Stimulated activated memory B cell treated with anti-CD40 and anti-IgM and Interleukin-4, amounts not matched to agents 10 μg/mL and 1 μg/mL and 100 μg/mL, for 72 hours (primary cell): ENCODE results near the gene SDHB.

Experiments
- ATAC-seq: fragments of 150-1000 bp; cut with Tn5 transposase; 2 replicates; pipeline ENCODE4 v1.10.0; 2021
- H3K27ac Mint-ChIP-seq: one replicate; pipeline ENCODE4 v1.8.0; 2022; ENCODE audit warnings: mild to moderate bottlenecking, mixed read lengths
- H3K27me3 Mint-ChIP-seq: one replicate; pipeline ENCODE4 v1.8.0; 2022; ENCODE audit warnings: mixed read lengths
- H3K36me3 Mint-ChIP-seq: one replicate; pipeline ENCODE4 v1.8.0; 2022; ENCODE audit warnings: mixed read lengths
- H3K4me1 Mint-ChIP-seq: one replicate; pipeline ENCODE4 v1.8.0; 2022; ENCODE audit warnings: mixed read lengths
- H3K4me3 Mint-ChIP-seq: one replicate; pipeline ENCODE4 v1.8.0; 2022; ENCODE audit warnings: mild to moderate bottlenecking, moderate library complexity, mixed read lengths
- H3K9me3 Mint-ChIP-seq: one replicate; pipeline ENCODE4 v1.8.0; 2022; ENCODE audit warnings: mixed read lengths

SDHB gene

GRCh38 chr1:17040135-17040534 lies 13.7 kb downstream of the SDHB start:
- Mint-ChIP-seq H3K27ac (no peak overlapping the region), H3K9me3 (no peaks in the 10 kb centered on the region), H3K4me1 (peaks cover 8% of the 10 kb centered on the region), H3K4me3 (no peak overlapping the region), H3K27me3 (no peaks in the 10 kb centered on the region), H3K36me3 (peaks cover 28% of the 10 kb centered on the region)
- no peak for ATAC-seq

DNA sequence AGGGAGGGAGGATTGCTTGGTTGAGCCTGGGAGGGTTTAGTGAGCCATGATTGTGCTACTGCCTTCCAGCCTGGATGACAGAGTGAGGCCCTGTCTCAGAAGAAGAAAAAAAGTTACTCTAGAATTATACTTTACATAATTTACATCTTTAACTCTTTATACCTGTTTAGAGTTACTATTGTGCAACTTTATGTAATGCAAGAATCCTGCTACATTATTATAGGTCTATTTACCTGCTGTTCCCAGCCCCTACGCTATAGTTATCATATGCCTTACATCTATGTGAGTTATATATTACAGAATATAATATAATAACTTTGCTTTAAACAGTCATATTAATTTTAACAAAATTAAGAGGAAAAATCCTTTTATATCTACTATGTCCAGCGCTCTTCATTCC lies 14.3 kb downstream of the SDHB start:
- H3K27me3 Mint-ChIP-seq, result no peaks in the 10 kb centered on the region
- peaks cover 25% of the 10 kb centered on the region for H3K36me3 Mint-ChIP-seq
- no peak overlapping the region for H3K4me3 Mint-ChIP-seq
- no peak overlapping the region for H3K27ac Mint-ChIP-seq
- H3K4me1 Mint-ChIP-seq, result peaks cover 4% of the 10 kb centered on the region
- no peaks in the 10 kb centered on the region for H3K9me3 Mint-ChIP-seq
- ATAC-seq, result no peak

- Mint-ChIP-seq H3K4me1 (peaks cover 4% of the 10 kb centered on the region), H3K27ac (no peak overlapping the region), H3K36me3 (peaks cover 4% of the 10 kb centered on the region), H3K9me3 (no peaks in the 10 kb centered on the region), H3K4me3 (no peak overlapping the region), H3K27me3 (no peaks in the 10 kb centered on the region)
- no peak for ATAC-seq
Observed at GRCh38 chr1:17033481-17033880, 20.4 kb downstream of the SDHB start.

DNA sequence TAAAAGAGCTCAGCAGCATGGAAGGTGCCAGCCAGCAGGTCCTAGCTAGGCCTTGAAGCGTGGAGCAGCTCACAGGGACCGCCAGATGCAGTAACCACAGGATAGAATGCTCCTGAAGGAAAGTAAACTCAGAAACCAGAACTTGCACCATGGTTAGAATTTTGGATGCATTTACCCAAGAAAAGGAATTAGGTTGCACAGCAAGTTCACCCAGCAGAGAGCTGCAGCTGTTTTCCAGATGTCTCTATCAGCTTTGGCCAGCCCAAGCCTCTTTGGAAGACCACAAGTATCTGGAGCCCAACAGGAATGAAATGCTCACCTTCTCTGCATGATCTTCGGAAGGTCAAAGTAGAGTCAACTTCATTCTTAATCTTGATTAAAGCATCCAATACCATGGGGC lies 21.1 kb downstream of the SDHB start:
- no peaks in the 10 kb centered on the region for H3K27me3 Mint-ChIP-seq
- no peaks in the 10 kb centered on the region for H3K9me3 Mint-ChIP-seq
- no peak overlapping the region for H3K27ac Mint-ChIP-seq
- no peak for ATAC-seq
- H3K4me3 Mint-ChIP-seq, result no peak overlapping the region
- peaks cover 11% of the 10 kb centered on the region for H3K36me3 Mint-ChIP-seq
- no peaks in the 10 kb centered on the region for H3K4me1 Mint-ChIP-seq

DNA sequence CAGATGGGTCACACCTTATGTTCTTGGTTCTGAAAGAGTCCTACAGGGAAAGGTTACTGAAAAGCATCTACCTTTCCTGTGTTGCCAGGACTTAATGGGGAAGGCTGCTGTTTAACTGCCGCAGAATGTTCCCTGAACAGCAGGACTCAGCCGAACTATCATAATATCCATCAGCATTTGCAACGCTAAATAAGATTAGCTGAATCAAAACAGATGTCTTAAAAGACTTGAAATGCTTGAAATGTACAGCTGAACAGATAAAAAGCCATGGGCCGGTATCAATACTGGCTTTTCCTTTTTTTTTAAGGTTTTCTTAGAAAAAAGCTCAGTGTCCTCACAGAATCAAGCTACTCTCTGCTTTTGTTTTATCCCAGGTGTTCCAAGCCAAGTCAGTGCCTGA lies 22.4 kb downstream of the SDHB start:
- H3K4me1 Mint-ChIP-seq, result no peaks in the 10 kb centered on the region
- no peak overlapping the region for H3K27ac Mint-ChIP-seq
- H3K4me3 Mint-ChIP-seq, result no peak overlapping the region
- no peak for ATAC-seq
- H3K27me3 Mint-ChIP-seq, result no peaks in the 10 kb centered on the region
- peaks cover 16% of the 10 kb centered on the region for H3K36me3 Mint-ChIP-seq
- no peaks in the 10 kb centered on the region for H3K9me3 Mint-ChIP-seq

GRCh38 chr1:17030206-17030605 lies 23.6 kb downstream of the SDHB start:
- no peak for ATAC-seq
- Mint-ChIP-seq H3K36me3 (peaks cover 16% of the 10 kb centered on the region), H3K4me3 (no peak overlapping the region), H3K9me3 (no peaks in the 10 kb centered on the region), H3K27ac (no peak overlapping the region), H3K27me3 (no peaks in the 10 kb centered on the region), H3K4me1 (no peaks in the 10 kb centered on the region)

GRCh38 chr1:17028662-17029188 lies 25.1 kb downstream of the SDHB start:
- Mint-ChIP-seq H3K27me3 (no peaks in the 10 kb centered on the region), H3K9me3 (no peaks in the 10 kb centered on the region), H3K4me1 (peaks cover 5% of the 10 kb centered on the region), H3K36me3 (peaks cover 29% of the 10 kb centered on the region), H3K27ac (no peak overlapping the region), H3K4me3 (no peak overlapping the region)
- no peak for ATAC-seq

GRCh38 chr1:17027900-17028299 lies 25.9 kb downstream of the SDHB start:
- no peaks in the 10 kb centered on the region for H3K27me3 Mint-ChIP-seq
- H3K4me3 Mint-ChIP-seq, result no peak overlapping the region
- no peaks in the 10 kb centered on the region for H3K9me3 Mint-ChIP-seq
- H3K27ac Mint-ChIP-seq, result no peak overlapping the region
- ATAC-seq, result no peak
- peaks cover 37% of the 10 kb centered on the region for H3K36me3 Mint-ChIP-seq
- H3K4me1 Mint-ChIP-seq, result peaks cover 13% of the 10 kb centered on the region

- Mint-ChIP-seq H3K9me3 (no peaks in the 10 kb centered on the region), H3K27ac (no peak overlapping the region), H3K27me3 (no peaks in the 10 kb centered on the region), H3K4me3 (no peak overlapping the region), H3K36me3 (peaks cover 42% of the 10 kb centered on the region), H3K4me1 (peaks cover 16% of the 10 kb centered on the region)
- no peak for ATAC-seq
Observed at GRCh38 chr1:17027403-17027802, 26.4 kb downstream of the SDHB start.

DNA sequence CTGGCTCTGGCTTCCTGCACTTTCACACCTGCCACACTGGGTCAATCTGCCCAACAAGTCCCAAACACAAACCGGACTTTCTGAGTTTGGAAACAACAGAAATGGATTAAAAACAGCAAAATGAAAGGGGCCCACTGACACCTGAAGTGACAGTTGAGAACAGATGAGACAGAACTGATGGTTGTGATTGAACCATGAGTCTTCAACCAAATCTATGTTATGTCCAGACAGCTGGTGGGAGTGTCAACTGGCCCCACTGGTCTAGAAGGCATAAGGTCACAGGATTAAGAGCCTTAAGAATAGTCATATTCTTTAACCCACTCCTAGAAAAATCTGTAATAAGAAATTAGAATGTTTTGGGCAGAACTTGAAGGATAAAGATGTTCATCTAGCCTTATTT lies 29.1 kb downstream of the SDHB start:
- ATAC-seq, result no peak
- peaks cover 65% of the 10 kb centered on the region for H3K36me3 Mint-ChIP-seq
- peaks cover 17% of the 10 kb centered on the region for H3K4me1 Mint-ChIP-seq
- H3K4me3 Mint-ChIP-seq, result no peak overlapping the region
- H3K9me3 Mint-ChIP-seq, result no peaks in the 10 kb centered on the region
- no peak overlapping the region for H3K27ac Mint-ChIP-seq
- H3K27me3 Mint-ChIP-seq, result no peaks in the 10 kb centered on the region

DNA sequence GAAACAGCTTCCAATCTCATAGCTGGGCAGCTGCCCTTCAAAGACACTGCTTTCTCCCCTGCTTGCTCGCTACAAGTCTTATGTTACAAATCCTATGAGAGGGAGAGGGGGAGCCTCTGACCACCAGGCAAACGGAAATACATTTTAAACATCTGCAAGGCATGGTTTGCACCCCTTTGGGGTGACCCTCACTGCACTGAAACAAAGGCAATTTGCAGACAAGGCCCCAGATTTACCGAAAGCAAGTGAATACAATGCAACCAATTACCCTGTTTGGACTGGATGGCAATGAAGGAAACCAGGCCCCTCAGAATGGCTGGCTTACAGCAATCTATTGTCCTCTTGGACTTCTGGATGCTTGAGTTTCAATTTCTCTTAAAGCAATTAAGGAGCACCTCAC lies 30.3 kb downstream of the SDHB start:
- Mint-ChIP-seq H3K36me3 (peaks cover 68% of the 10 kb centered on the region), H3K9me3 (no peaks in the 10 kb centered on the region), H3K27me3 (no peaks in the 10 kb centered on the region), H3K4me3 (no peak overlapping the region), H3K4me1 (peaks cover 27% of the 10 kb centered on the region), H3K27ac (peak overlapping the region; percentile 49)
- no peak for ATAC-seq

- no peak overlapping the region for H3K4me3 Mint-ChIP-seq
- peak; percentile 82 for ATAC-seq
- peak overlapping the region; percentile 49 for H3K27ac Mint-ChIP-seq
- no peaks in the 10 kb centered on the region for H3K27me3 Mint-ChIP-seq
- peaks cover 27% of the 10 kb centered on the region for H3K4me1 Mint-ChIP-seq
- no peaks in the 10 kb centered on the region for H3K9me3 Mint-ChIP-seq
- H3K36me3 Mint-ChIP-seq, result peaks cover 63% of the 10 kb centered on the region
Observed at GRCh38 chr1:17023102-17023501, 30.7 kb downstream of the SDHB start.

DNA sequence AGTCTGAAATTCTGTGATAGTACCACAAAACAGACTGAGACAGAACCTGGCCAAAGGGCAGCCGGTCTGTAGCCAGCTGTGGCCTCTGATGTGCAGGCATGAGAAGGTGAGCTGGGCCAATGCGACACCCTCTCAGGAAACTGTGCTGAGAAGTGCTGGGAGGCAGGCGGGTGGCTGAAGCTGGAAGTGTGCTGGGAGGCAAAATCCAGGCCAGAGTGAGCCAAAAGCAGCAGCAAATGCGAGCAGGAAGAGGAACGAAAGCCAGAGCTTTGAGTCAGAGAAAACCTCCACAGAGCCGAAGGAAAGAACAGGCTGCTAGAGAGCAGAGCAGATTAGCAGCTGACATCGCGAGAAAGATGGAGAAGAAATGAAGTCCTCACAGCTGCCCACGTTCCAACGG lies 31.9 kb downstream of the SDHB start:
- peaks cover 27% of the 10 kb centered on the region for H3K4me1 Mint-ChIP-seq
- H3K9me3 Mint-ChIP-seq, result no peaks in the 10 kb centered on the region
- H3K36me3 Mint-ChIP-seq, result peaks cover 55% of the 10 kb centered on the region
- H3K4me3 Mint-ChIP-seq, result no peak overlapping the region
- H3K27me3 Mint-ChIP-seq, result no peaks in the 10 kb centered on the region
- no peak for ATAC-seq
- no peak overlapping the region for H3K27ac Mint-ChIP-seq

DNA sequence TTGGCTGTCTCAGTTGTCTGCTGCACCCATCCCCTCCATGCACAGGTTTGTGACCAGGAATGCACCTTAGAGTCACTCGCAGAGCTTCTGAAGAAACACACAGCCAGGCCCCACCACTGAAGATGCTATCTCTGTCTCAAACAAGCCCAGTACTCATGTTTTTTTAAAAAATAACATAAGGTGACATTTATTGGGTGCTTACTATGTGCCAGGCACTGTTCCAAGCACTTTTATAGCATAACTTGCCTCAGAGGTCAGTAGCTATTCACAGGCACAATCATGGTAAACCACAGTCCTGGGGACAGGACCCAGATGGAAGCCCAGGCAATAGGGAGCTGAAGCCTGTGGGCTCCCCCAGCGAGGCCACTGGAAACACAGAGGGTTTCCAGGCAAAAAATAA lies 33.3 kb downstream of the SDHB start:
- H3K9me3 Mint-ChIP-seq, result no peaks in the 10 kb centered on the region
- ATAC-seq, result no peak
- no peak overlapping the region for H3K27ac Mint-ChIP-seq
- no peaks in the 10 kb centered on the region for H3K27me3 Mint-ChIP-seq
- peaks cover 27% of the 10 kb centered on the region for H3K4me1 Mint-ChIP-seq
- peaks cover 55% of the 10 kb centered on the region for H3K36me3 Mint-ChIP-seq
- no peak overlapping the region for H3K4me3 Mint-ChIP-seq

DNA sequence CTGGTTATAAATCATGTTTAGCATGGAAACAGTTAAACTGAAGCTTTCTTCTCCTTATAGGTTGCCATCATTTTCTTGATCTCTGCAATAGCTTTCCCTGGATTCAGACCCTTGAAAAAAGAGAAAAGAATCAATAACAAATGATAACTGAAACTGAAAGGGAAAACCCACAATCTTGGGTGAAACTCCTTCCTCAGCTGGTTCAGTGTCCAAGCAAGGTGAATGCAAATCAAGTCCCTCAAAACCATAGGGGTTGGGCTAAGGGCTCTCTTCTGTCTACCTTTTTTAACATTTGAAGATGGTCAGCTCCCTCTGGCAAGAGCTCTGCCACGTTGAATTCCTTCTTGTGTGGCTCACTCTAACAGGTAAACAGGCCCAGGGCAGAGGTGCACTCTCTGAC lies 35.0 kb downstream of the SDHB start:
- Mint-ChIP-seq H3K27ac (peak overlapping the region; percentile 38), H3K4me3 (no peak overlapping the region), H3K4me1 (peaks cover 30% of the 10 kb centered on the region), H3K27me3 (no peaks in the 10 kb centered on the region), H3K9me3 (no peaks in the 10 kb centered on the region), H3K36me3 (peaks cover 43% of the 10 kb centered on the region)
- no peak for ATAC-seq

DNA sequence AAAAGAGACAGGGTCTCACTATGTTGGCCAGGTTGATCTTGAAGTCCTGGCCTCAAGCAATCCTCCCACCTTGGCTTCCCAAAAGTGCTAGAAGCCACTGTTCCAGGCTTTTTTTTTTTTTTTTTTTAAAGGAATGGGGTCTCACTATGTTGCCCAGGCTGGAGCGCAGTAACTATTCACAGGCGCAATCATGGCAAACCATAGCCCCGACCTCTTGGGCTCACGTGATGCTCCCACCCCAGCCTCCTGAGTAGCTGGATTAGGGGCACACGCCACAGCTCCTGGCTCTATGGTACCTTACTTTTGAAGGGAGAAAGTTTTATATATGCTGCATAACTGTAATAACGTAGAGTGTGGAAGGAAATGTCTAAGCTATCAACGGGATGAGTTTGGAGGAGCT lies 36.4 kb downstream of the SDHB start:
- Mint-ChIP-seq H3K4me3 (no peak overlapping the region), H3K27me3 (no peaks in the 10 kb centered on the region), H3K9me3 (no peaks in the 10 kb centered on the region), H3K36me3 (peaks cover 29% of the 10 kb centered on the region), H3K4me1 (peaks cover 24% of the 10 kb centered on the region), H3K27ac (no peak overlapping the region)
- no peak for ATAC-seq

DNA sequence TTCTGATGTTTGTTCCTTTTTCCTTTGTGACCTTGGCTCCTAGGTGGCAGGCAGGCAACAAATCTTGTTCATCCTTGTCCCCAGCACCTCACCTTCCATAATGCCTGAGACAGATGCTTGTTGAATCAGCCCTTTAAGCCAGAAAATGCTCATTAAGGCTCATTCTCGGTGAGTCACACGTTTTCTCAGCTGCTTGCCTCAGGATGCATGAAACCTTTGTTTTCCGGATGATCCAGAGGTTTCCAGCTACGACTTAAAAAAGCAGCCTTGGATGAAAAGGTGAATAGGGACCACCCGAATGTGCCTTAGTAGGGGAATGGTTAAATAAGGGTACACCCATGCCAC lies 37.5 kb downstream of the SDHB start:
- Mint-ChIP-seq H3K4me3 (no peak overlapping the region), H3K36me3 (peaks cover 21% of the 10 kb centered on the region), H3K4me1 (peaks cover 31% of the 10 kb centered on the region), H3K27ac (no peak overlapping the region), H3K9me3 (no peaks in the 10 kb centered on the region), H3K27me3 (no peaks in the 10 kb centered on the region)
- no peak for ATAC-seq
